Psoas muscle (tissue), 8 donors: ENCODE results near the gene ARMCX6. TPM values are rescaled to one million over a fixed set of nuclear protein-coding genes. Genes with fewer than 3 reads are reported as not detected.

ENCODE experiments used
- ATAC-seq, 4 donors: fragments of 200-7000 bp; cut with Tn5 transposase; one replicate each; pipeline ENCODE4 v1.9.1; 2020; ENCODE audit warnings: moderate library complexity in 3 of 4, mild to moderate bottlenecking in 2 of 4
- DNase-seq, 2 donors: peaks; one replicate each; pipeline ENCODE4 v3.0.0-alpha.2; 2020
- H3K27ac ChIP-seq: fragments of 200-600 bp; one replicate; pipeline ENCODE4 v1.8.0; 2022
- H3K27me3 ChIP-seq, 3 donors: fragments of 200-600 bp in 1 of 3; one replicate each; pipeline versions ENCODE4 v1.6.1 to v1.8.0; 2013 to 2022; ENCODE audit warnings: low read length in 2 of 3, mild to moderate bottlenecking in 2 of 3, moderate library complexity in 1 of 3; ENCODE audit not compliant: insufficient read depth in 3 of 3
- H3K36me3 ChIP-seq, 2 donors: fragments of 200-600 bp in 1 of 2; one replicate each; pipeline versions ENCODE4 v1.6.1 to v1.8.0; 2013 to 2022; ENCODE audit warnings: low read depth in 1 of 2, mild to moderate bottlenecking in 1 of 2, moderate library complexity in 1 of 2; ENCODE audit not compliant: insufficient read depth in 1 of 2
- H3K4me1 ChIP-seq: fragments of 200-600 bp; one replicate; pipeline ENCODE4 v1.8.0; 2022
- H3K4me3 ChIP-seq: fragments of 200-600 bp; one replicate; pipeline ENCODE4 v1.8.0; 2022; ENCODE audit warnings: mild to moderate bottlenecking
- H3K9me3 ChIP-seq: fragments of 200-600 bp; one replicate; pipeline ENCODE4 v1.8.0; 2022
- CTCF ChIP-seq: fragments of 200-600 bp; IDR thresholded peaks from one replicate; pipeline ENCODE4 v1.8.0; 2022; ENCODE audit warnings: antibody characterized with exemption
- WGBS, 3 donors: extraction: QIAGEN DNeasy Blood & Tissue Kit; methylation state at CpG; one replicate each; pipeline versions ENCODE4 v1.1.6 to v1.1.7; 2013; 5-methylcytosine and 5-hydroxymethylcytosine counted together
- intact Hi-C, 2 donors: fragments of 100-400 bp; cut with DNase I; formaldehyde crosslinking; loops; one replicate each; pipeline versions ENCODE4 v1.11.0 to v1.14.2; 2022
- polyA plus RNA-seq, 3 donors: library from polyadenylated mRNA; stranded (reverse); fragments of 200-250 nt; gene quantifications; one replicate each; pipeline ENCODE4 v1.2.3, GENCODE V29; 2013
- total RNA-seq, 4 donors: library from RNA; stranded (reverse); fragmentation: NEBNext Ultra II Directional in 2 of 4; extraction: Animal tissue kit (Norgen Biotek cat#: 25700) in 2 of 4; gene quantifications; one replicate each; pipeline versions ENCODE4 v1.2.1 to v1.2.4, GENCODE V29; 2021 to 2023
- donor health status: healthy with polysubstance abuse.
- donor health status: DM: no; HTN: no; CAD: no; lungs with moderate emphysema.
- donor health status: Bipolar disorder and iron deficiency.
- donor health status: healthy.
- donor health status: DM: yes; HTN: yes; CAD: no.
- donor health status: DM: no; HTN: no; CAD: no.
- donor health status: DM: no; HTN: no; CAD: no.
- donor health status: DM: yes; HTN: yes; CAD: no.

ARMCX6 gene
- total and polyA plus RNA-seq, 7 donors = 10.1 to 35.6 (median 20.1) TPM

- H3K27ac ChIP-seq = no peak overlapping the region
- H3K4me3 ChIP-seq = no peak overlapping the region
- no peaks in the 10 kb centered on the region for H3K4me1 ChIP-seq
- peak; percentile 43 to 78 (median 68) for ATAC-seq
- no peaks in the 10 kb centered on the region for H3K9me3 ChIP-seq
- H3K36me3 ChIP-seq = no peaks in the 10 kb centered on the region
- TF ChIP-seq CTCF = peak; percentile 54
- intact Hi-C loops = loop anchor here in 1 of 2 donors (5.0 kb wide), 1 partner anchor 206 kb away; no protein-coding TSS in a partner anchor
- H3K27me3 ChIP-seq = peaks cover 0 to 32% (median 0%) of the 10 kb centered on the region in 3 donors
- DNase-seq = no peak
- 13 to 20% (median 15%) methylated on average over 5 of the region's 5 CpGs for WGBS, 3 donors
Observed at GRCh38 chrX:101595739-101596419, 21.9 kb downstream of the ARMCX6 start.

Other genes with a start within 250 kb of the ARMCX6 start
- gene BTK, start 231.8 kb downstream of the ARMCX6 start, total RNA-seq = 1 to 10 TPM in 3 of 4 donors, under 1 TPM in 1; 0.81 to 2.0 (median 1.3) TPM
- under 1 TPM; 0.27 to 0.47 (median 0.37) TPM for gene BTK, start 231.8 kb downstream of the ARMCX6 start, polyA plus RNA-seq
- gene RPL36A, start 227.0 kb downstream of the ARMCX6 start, total RNA-seq = 100 to 1,000 TPM; 102 to 181 (median 132) TPM
- 1,000 to 10,000 TPM in 2 of 3 donors, 100 to 1,000 TPM in 1; 848 to 1,450 (median 1,427) TPM for gene RPL36A, start 227.0 kb downstream of the ARMCX6 start, polyA plus RNA-seq
- 10 to 100 TPM in 3 of 4 donors, 1 to 10 TPM in 1; 5.4 to 15.7 (median 11.3) TPM for gene GLA, start 210.1 kb downstream of the ARMCX6 start, total RNA-seq
- gene GLA, start 210.1 kb downstream of the ARMCX6 start, polyA plus RNA-seq = 10 to 100 TPM; 14.4 to 48.5 (median 24.7) TPM
- 100 to 1,000 TPM in 1 of 4 donors, 10 to 100 TPM in 3; 43.7 to 101 (median 67.4) TPM for gene HNRNPH2, start 209.8 kb downstream of the ARMCX6 start, total RNA-seq
- gene HNRNPH2, start 209.8 kb downstream of the ARMCX6 start, polyA plus RNA-seq = 10 to 100 TPM; 49.1 to 83.3 (median 52.1) TPM
- 10 to 100 TPM in 1 of 4 donors, 1 to 10 TPM in 3; 4.4 to 11.6 (median 5.6) TPM for gene ARMCX4, start 132.5 kb downstream of the ARMCX6 start, total RNA-seq
- 1 to 10 TPM; 3.1 to 4.4 (median 4.2) TPM for gene ARMCX4, start 132.5 kb downstream of the ARMCX6 start, polyA plus RNA-seq
- 10 to 100 TPM; 18.0 to 46.9 (median 21.1) TPM for gene ARMCX1, start 67.5 kb downstream of the ARMCX6 start, total RNA-seq
- 10 to 100 TPM in 2 of 3 donors, 1 to 10 TPM in 1; 8.7 to 18.7 (median 15.6) TPM for gene ARMCX1, start 67.5 kb downstream of the ARMCX6 start, polyA plus RNA-seq
- gene ARMCX3, start 5.2 kb upstream of the ARMCX6 start, total RNA-seq = 10 to 100 TPM; 32.2 to 72.6 (median 54.3) TPM
- 10 to 100 TPM; 26.7 to 48.0 (median 44.6) TPM for gene ARMCX3, start 5.2 kb upstream of the ARMCX6 start, polyA plus RNA-seq
- gene ARMCX2, start 41.9 kb upstream of the ARMCX6 start, total RNA-seq = 10 to 100 TPM in 2 of 4 donors, 1 to 10 TPM in 2; 4.4 to 31.0 (median 10.3) TPM
- 1 to 10 TPM; 2.9 to 6.2 (median 5.2) TPM for gene ARMCX2, start 41.9 kb upstream of the ARMCX6 start, polyA plus RNA-seq